GM23338 (cell line): ENCODE measurements around the gene WNT11.

Experiments
- CREB1 ChIP-seq: fragments of 250-450 bp; sonication (Bioruptor Pico); IDR thresholded peaks from 2 replicates; pipeline ENCODE4 v1.5.0; 2020; ENCODE audit warnings: low read depth, mild to moderate bottlenecking, moderate library complexity
- CTCF ChIP-seq, 2 experiments: fragments of 200-600 bp in 1 of 2; sonication (generic) in 1 of 2; conservative IDR thresholded peaks; 2 replicates each; pipeline versions ENCODE4 v1.5.1 to v1.6.1; 2016 to 2017; ENCODE audit warnings: antibody characterized with exemption in 2 of 2, low read depth in 2 of 2, mild to moderate bottlenecking in 2 of 2, moderate library complexity in 1 of 2
- EZH2phosphoT487 ChIP-seq: fragments of 200-600 bp; sonication (generic); IDR thresholded peaks from one replicate; pipeline ENCODE4 v1.8.1; 2018; ENCODE audit warnings: antibody characterized with exemption; ENCODE audit not compliant: unreplicated experiment

GRCh38 chr11:76252631-76253070, 46.3 kb upstream of the WNT11 start:
- TF ChIP-seq CTCF (conservative IDR thresholded peaks at IDR 0.05; ENCODE audit: low read depth in 2 of 2) (no peak), EZH2phosphoT487 (no peak), CREB1 (CRISPR knock-in tag) (no peak)
